Uterus (tissue), 2 donors: Measurements from ENCODE around the gene GALNT9.

ENCODE experiments used
- CTCF ChIP-seq, 4 experiments: fragments of 200-600 bp in 2 of 4; fragments of 450-650 bp in 2 of 4; sonication (generic) in 2 of 4; IDR thresholded peaks; one replicate each; pipeline ENCODE4 v1.5.1; 2016 to 2019; ENCODE audit warnings: antibody characterized with exemption in 4 of 4, mild to moderate bottlenecking in 2 of 4, moderate library complexity in 1 of 4
- POLR2A ChIP-seq, 2 donors: fragments of 450-650 bp; IDR thresholded peaks; one replicate each; pipeline ENCODE4 v1.6.1; 2016; ENCODE audit warnings: antibody characterized with exemption in 2 of 2, mild to moderate bottlenecking in 1 of 2, moderate library complexity in 1 of 2

- TF ChIP-seq CTCF (IDR thresholded peaks at IDR 0.05) (no peak), POLR2A (IDR thresholded peaks at IDR 0.05) (no peak)
Observed at GRCh38 chr12:132284827-132285741, 44.3 kb downstream of the GALNT9 start.
